ENCODE data around the gene TRPM4. TPM values are rescaled to one million over a fixed set of nuclear protein-coding genes. Genes with fewer than 3 reads are reported as not detected.
"Not testable (repeated sequence)": the region's sequence is repeated elsewhere in the genome, so short reads cannot be mapped to it uniquely, and the experiment has no call there.

TRPM4 gene
- total RNA-seq, 1 donor from 2014 or later: 1.1 TPM

GRCh38 chr19:49222528-49222927, 64.9 kb downstream of the TRPM4 start:
- intact Hi-C loops (cut with micrococcal nuclease): no loop called here

GRCh38 chr19:49223472-49223871, 65.9 kb downstream of the TRPM4 start:
- intact Hi-C loops (cut with micrococcal nuclease): no loop called here

GRCh38 chr19:49224441-49224840, 66.8 kb downstream of the TRPM4 start:
- intact Hi-C loops (cut with micrococcal nuclease): not testable (repeated sequence)

DNA sequence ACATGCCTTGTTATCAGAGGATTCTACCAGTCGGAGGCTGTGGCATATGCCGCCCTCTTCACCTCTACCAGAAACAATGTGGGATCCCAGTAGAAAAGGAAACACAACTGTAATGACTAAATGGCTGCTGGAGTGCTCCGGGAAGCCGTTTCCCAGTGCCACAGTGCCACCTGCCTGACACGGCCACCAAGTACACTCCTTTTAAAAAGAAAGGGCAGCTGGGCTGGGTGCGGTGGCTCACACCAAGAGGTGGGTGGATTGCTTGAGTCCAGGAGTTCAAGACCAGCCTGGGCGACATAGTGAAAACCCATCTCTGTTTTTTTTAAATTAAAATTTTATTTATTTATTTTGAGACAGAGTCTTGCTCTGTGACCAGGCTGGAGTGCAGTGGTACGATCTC, 67.3 kb downstream of the TRPM4 start:
- intact Hi-C loops (cut with micrococcal nuclease): no loop called here

- intact Hi-C loops (cut with micrococcal nuclease): no loop called here
These were observed 71.8 kb downstream of the TRPM4 start for GRCh38 chr19:49229416-49229815.

GRCh38 chr19:49231389-49231788, 73.8 kb downstream of the TRPM4 start:
- intact Hi-C loops (cut with micrococcal nuclease): no loop called here

DNA sequence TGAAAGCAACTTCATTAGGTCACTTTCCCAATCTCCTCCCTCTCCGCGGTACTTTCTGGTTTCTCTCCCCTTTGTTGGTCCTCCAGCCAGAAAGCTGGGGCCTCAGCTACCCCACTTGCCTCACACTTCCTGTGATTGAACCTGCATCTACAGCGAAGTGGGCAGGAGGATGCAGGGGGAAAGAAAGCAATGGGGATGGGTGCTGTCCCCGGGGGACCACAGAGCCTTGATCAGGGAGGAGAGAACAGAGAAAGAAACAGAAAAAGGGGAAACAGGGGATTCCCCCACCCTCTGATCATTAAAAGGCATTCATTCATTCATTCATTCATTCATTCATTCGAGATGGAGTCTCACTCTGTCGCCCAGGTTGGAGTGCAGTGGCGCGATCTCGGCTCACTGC, 74.2 kb downstream of the TRPM4 start:
- intact Hi-C loops (cut with micrococcal nuclease): no loop called here

DNA sequence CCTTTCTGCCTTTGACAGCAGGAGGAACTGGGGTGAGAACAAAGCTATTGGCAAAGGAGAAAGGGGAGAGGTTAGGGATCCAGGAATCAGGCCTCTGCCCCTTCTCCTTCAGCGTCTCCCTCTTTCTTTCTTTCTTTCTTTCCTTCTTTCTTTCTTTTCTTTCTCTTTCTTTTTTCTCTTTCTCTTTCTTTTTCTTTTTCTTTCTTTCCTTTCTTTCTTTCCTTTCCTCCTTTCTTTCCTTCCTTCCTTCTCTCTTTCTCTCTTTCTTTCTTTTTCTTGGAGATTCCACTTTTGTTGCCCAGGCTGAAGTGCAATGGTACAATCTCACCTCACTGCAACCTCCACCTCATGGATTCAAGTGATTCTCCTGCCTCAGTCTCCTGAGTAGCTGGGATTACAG, 75.6 kb downstream of the TRPM4 start:
- intact Hi-C loops (cut with micrococcal nuclease): no loop called here

- intact Hi-C loops (cut with micrococcal nuclease): no loop called here
These were observed 84.2 kb downstream of the TRPM4 start for GRCh38 chr19:49241769-49242168.

DNA sequence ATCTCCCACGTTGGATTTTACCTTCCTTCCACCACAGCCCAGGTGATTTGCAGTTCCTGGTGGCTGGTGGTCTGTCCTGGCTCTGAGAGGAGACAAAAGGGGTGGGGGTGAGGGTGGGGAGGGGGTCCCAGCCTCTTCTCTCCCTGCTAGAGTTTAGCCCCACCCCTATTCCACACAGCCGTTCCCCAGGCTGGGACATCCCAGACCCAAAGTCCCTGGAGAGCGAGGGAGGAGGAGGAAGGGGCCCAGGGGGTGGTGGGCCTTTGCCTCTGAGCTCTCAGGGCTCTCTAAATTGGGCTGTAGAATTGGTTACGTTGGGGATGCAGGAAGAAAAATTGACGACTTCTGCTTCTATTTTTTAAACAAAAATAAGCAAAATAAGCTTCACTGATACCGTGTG, 85.5 kb downstream of the TRPM4 start:
- intact Hi-C loops (cut with micrococcal nuclease): no loop called here

- intact Hi-C loops (cut with micrococcal nuclease): no loop called here
These were observed 86.1 kb downstream of the TRPM4 start for GRCh38 chr19:49243726-49244125.

GRCh38 chr19:49244256-49244655, 86.7 kb downstream of the TRPM4 start:
- intact Hi-C loops (cut with micrococcal nuclease): no loop called here

DNA sequence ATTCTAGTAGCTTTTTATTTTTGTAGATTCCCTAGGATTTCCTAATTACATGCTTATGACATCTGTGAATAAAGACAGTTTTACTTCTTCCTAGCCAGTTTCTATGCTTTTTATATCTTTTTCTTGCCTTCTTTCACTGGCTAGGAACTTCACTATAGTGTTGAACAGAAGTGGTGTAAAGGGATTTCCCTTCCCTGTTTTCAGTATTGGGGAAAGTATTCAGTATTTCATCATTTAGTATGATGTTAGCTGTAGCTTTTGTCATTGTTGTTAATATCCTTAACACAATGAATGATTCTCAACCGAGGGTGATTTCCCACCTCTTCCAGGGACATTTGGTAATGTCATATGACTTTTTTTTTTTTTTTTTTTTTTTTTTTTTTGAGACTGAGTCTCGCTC, 90.1 kb downstream of the TRPM4 start:
- intact Hi-C loops (cut with micrococcal nuclease): no loop called here

- intact Hi-C loops (cut with micrococcal nuclease): no loop called here
These were observed 92.3 kb downstream of the TRPM4 start for GRCh38 chr19:49249933-49250332.

DNA sequence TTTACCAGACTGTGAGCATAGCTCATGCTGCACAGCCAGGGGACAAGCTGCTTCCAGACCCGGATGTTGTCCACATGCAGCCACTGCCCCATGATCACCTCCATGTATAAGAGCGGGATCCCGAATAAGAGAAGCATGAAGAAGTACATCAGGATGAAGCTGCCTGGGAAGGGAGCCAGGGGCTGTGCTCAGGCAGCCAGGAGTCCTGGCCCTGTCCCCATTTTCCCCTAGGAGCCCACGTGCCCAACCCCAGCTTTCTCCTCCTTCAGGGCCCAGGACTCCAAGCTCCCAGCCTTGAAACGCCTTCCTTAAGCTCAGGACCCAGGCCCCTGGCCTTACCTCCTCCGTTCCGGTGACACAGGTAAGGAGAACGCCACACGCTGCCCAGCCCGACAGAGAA, 98.1 kb downstream of the TRPM4 start:
- intact Hi-C loops (cut with micrococcal nuclease): no loop called here

GRCh38 chr19:49256691-49257090, 99.1 kb downstream of the TRPM4 start:
- intact Hi-C loops (cut with micrococcal nuclease): no loop called here

Other genes starting within 250 kb of the TRPM4 start
- gene DHDH, start 224.1 kb upstream of the TRPM4 start, total RNA-seq: 0.52 and 0.75 TPM in 2 replicates
- gene BAX, start 202.9 kb upstream of the TRPM4 start, total RNA-seq: 326 and 330 TPM in 2 replicates
- gene FTL, start 192.5 kb upstream of the TRPM4 start, total RNA-seq: 704 and 728 TPM in 2 replicates
- 54.0 and 55.8 TPM in 2 replicates for gene GYS1, start 164.5 kb upstream of the TRPM4 start, total RNA-seq
- gene RUVBL2, start 163.9 kb upstream of the TRPM4 start, total RNA-seq: 105 and 108 TPM in 2 replicates
- not detected in 2 replicates for gene LHB, start 140.7 kb upstream of the TRPM4 start, total RNA-seq
- not detected in 2 replicates for gene CGB3, start 133.5 kb upstream of the TRPM4 start, total RNA-seq
- gene CGB2, start 125.9 kb upstream of the TRPM4 start, total RNA-seq: not detected in 2 replicates
- gene CGB1, start 120.9 kb upstream of the TRPM4 start, total RNA-seq: not detected in 2 replicates
- gene CGB5, start 113.9 kb upstream of the TRPM4 start, total RNA-seq: not detected in 2 replicates
- not detected in 2 replicates for gene CGB8, start 108.7 kb upstream of the TRPM4 start, total RNA-seq
- not detected in 2 replicates for gene CGB7, start 100.0 kb upstream of the TRPM4 start, total RNA-seq
- not detected in 2 replicates for gene NTF4, start 93.0 kb upstream of the TRPM4 start, total RNA-seq
- gene KCNA7, start 85.1 kb upstream of the TRPM4 start, total RNA-seq: not detected in 2 replicates
- gene SNRNP70, start 72.3 kb upstream of the TRPM4 start, total RNA-seq: 228 and 238 TPM in 2 replicates
- 2.8 and 4.2 TPM in 2 replicates for gene LIN7B, start 43.4 kb upstream of the TRPM4 start, total RNA-seq
- gene C19orf73, start 38.6 kb upstream of the TRPM4 start, total RNA-seq: 0.61 and 0.68 TPM in 2 replicates
- gene PPFIA3, start 38.2 kb upstream of the TRPM4 start, total RNA-seq: 1.3 and 1.5 TPM in 2 replicates
- gene HRC, start 2.4 kb upstream of the TRPM4 start, total RNA-seq: not detected in 2 replicates
- 3.5 and 3.8 TPM in 2 replicates for gene SLC6A16, start 167.4 kb downstream of the TRPM4 start, total RNA-seq
- 213 and 221 TPM in 2 replicates for gene CD37, start 177.6 kb downstream of the TRPM4 start, total RNA-seq
- gene TEAD2, start 204.6 kb downstream of the TRPM4 start, total RNA-seq: not detected in 2 replicates
- not detected in 2 replicates for gene DKKL1, start 206.1 kb downstream of the TRPM4 start, total RNA-seq
- gene KASH5, start 230.5 kb downstream of the TRPM4 start, total RNA-seq: 0.23 and 0.43 TPM in 2 replicates

Data from T-helper 2 cell treated with Interferon-gamma antibody and Interleukin-4, amounts not matched to agents 100 ng/mL and 5 ng/mL, for 36 hours (primary cell).